Ishikawa (cell line): ENCODE results near the gene RNF138.

Source experiments
- CEBPB ChIP-seq: IDR thresholded peaks from 2 replicates; pipeline ENCODE4 v1.6.1; 2012
- CREB1 ChIP-seq: IDR thresholded peaks from 2 replicates; pipeline ENCODE4 v1.6.1; 2012; ENCODE audit warnings: low read depth
- EGR1 ChIP-seq: IDR thresholded peaks from 2 replicates; pipeline ENCODE4 v1.6.1; 2012
- EP300 ChIP-seq: IDR thresholded peaks from 2 replicates; pipeline ENCODE4 v1.6.1; 2012; ENCODE audit warnings: borderline replicate concordance
- FOXM1 ChIP-seq: IDR thresholded peaks from 2 replicates; pipeline ENCODE4 v1.6.1; 2012; ENCODE audit warnings: low read depth, borderline replicate concordance
- NFIC ChIP-seq: IDR thresholded peaks from 2 replicates; pipeline ENCODE4 v1.6.1; 2012
- RAD21 ChIP-seq: IDR thresholded peaks from 2 replicates; pipeline ENCODE4 v1.6.1; 2012; ENCODE audit warnings: low read depth
- TAF1 ChIP-seq: IDR thresholded peaks from 2 replicates; pipeline ENCODE4 v1.6.1; 2012; ENCODE audit warnings: low read depth, mild to moderate bottlenecking
- TCF12 ChIP-seq: IDR thresholded peaks from 2 replicates; pipeline ENCODE4 v1.6.1; 2012; ENCODE audit warnings: low read depth
- TEAD4 ChIP-seq: IDR thresholded peaks from 2 replicates; pipeline ENCODE4 v1.6.1; 2012
- YY1 ChIP-seq: IDR thresholded peaks from 2 replicates; pipeline ENCODE4 v1.6.1; 2012; ENCODE audit warnings: low read depth
- ZBTB7A ChIP-seq: IDR thresholded peaks from 2 replicates; pipeline ENCODE4 v1.6.1; 2012; ENCODE audit warnings: low read depth
- TF ChIP-seq, protein P1 (sequence below): IDR thresholded peaks from 2 replicates; pipeline ENCODE4 v1.6.1; 2012
- TF ChIP-seq, protein P2 (sequence below): IDR thresholded peaks from 2 replicates; pipeline ENCODE4 v1.6.1; 2012; ENCODE audit warnings: low read depth, mild to moderate bottlenecking
- TF ChIP-seq, protein P3 (sequence below): IDR thresholded peaks from 2 replicates; pipeline ENCODE4 v1.6.1; 2012

Gene RNF138

DNA sequence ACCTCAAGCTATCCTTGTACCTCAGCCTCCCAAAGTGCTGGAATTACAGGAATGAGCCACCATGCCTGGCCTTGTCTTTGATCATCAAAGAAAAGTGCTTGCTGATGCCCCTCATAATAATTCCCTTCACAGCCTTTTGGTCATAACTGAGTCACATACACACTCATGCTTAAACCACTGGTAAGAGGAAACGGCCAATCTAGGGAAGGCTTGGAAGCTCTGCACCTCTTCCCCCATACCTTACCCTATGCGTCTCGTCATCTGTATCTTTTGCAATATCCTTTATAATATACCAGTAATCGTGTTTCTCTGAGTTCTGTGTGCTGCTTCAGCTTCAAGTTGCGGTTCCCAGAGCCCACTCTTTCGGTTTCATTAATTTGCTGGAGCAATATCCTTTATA is 4.8 kb upstream of the RNF138 start:
- TF ChIP-seq, protein P1, sequence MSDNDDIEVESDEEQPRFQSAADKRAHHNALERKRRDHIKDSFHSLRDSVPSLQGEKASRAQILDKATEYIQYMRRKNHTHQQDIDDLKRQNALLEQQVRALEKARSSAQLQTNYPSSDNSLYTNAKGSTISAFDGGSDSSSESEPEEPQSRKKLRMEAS = no peak
- no peak for TF ChIP-seq ZBTB7A
- TF ChIP-seq, protein P2, sequence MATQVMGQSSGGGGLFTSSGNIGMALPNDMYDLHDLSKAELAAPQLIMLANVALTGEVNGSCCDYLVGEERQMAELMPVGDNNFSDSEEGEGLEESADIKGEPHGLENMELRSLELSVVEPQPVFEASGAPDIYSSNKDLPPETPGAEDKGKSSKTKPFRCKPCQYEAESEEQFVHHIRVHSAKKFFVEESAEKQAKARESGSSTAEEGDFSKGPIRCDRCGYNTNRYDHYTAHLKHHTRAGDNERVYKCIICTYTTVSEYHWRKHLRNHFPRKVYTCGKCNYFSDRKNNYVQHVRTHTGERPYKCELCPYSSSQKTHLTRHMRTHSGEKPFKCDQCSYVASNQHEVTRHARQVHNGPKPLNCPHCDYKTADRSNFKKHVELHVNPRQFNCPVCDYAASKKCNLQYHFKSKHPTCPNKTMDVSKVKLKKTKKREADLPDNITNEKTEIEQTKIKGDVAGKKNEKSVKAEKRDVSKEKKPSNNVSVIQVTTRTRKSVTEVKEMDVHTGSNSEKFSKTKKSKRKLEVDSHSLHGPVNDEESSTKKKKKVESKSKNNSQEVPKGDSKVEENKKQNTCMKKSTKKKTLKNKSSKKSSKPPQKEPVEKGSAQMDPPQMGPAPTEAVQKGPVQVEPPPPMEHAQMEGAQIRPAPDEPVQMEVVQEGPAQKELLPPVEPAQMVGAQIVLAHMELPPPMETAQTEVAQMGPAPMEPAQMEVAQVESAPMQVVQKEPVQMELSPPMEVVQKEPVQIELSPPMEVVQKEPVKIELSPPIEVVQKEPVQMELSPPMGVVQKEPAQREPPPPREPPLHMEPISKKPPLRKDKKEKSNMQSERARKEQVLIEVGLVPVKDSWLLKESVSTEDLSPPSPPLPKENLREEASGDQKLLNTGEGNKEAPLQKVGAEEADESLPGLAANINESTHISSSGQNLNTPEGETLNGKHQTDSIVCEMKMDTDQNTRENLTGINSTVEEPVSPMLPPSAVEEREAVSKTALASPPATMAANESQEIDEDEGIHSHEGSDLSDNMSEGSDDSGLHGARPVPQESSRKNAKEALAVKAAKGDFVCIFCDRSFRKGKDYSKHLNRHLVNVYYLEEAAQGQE = no peak
- TF ChIP-seq NFIC = no peak

DNA sequence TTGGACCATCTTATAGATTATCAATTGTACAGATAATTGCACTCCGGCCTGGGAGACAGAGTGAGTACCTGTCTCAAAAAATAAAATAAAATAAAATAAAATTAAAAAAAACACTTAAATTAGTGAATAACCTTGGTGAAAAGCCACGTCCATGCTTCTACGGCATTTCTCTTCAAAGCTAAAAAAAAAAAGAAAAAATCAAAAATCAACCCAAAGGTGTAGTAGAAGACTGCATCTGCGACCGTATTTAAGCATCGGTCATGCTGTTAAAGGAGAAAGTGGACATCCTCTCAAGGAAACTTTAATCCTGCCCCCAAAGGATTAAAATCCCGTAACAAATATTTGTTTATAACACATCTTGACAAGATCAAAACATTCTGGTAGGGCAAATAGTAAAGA is 350 bp upstream of the RNF138 start:
- TF ChIP-seq YY1 (no peak), CREB1 (no peak), ZBTB7A (no peak), CEBPB (no peak), TCF12 (no peak), EGR1 (no peak), TAF1 (no peak), FOXM1 (no peak), TEAD4 (no peak), NFIC (no peak), EP300 (no peak), RAD21 (no peak)
- TF ChIP-seq, protein P1 = no peak
- TF ChIP-seq, protein P3, sequence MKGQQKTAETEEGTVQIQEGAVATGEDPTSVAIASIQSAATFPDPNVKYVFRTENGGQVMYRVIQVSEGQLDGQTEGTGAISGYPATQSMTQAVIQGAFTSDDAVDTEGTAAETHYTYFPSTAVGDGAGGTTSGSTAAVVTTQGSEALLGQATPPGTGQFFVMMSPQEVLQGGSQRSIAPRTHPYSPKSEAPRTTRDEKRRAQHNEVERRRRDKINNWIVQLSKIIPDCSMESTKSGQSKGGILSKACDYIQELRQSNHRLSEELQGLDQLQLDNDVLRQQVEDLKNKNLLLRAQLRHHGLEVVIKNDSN = no peak
- TF ChIP-seq, protein P2 = no peak

DNA sequence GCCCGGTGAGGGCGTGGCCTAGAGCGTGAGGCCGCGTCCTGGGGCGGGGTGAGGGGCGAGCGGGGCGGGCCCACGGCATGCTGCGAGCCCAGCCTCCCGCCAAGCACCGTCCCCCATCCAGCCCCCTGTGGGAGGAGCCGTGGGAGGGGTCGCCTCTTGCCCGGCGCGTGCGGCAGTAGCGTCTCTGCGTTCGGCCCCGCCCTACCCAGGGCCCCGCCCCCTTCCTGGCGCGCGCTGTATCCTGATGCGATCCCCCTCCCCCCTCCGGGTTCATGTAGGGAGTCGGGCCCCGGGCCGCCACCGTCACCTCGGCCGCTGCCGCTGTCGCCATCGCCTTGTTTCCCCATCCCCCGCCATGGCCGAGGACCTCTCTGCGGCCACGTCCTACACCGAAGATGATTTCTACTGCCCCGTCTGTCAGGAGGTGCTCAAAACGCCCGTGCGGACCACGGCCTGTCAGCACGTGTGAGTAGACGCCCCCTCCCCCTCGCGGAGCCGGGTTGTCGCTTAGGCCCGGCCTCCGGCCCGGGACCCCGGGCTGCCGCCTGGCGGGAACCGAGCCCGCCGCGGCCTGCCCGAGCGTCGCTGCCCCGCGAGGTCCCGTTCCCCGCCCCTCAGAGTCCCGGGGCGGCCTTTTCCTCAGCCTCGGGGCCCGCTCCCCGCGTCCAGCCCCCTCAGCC is 888 bp downstream of the RNF138 start:
- no peak; the same call in 1 of the 2 replicates for TF ChIP-seq NFIC
- TF ChIP-seq, protein P1 = peak; percentile 86
- TF ChIP-seq CEBPB = no peak
- no peak for TF ChIP-seq RAD21
- TF ChIP-seq, protein P2 = no peak
- TF ChIP-seq CREB1 = no peak
- no peak for TF ChIP-seq TEAD4
- TF ChIP-seq ZBTB7A = no peak
- no peak for TF ChIP-seq EGR1
- TF ChIP-seq YY1 = peak; percentile 51; the same call in 1 of the 2 replicates
- TF ChIP-seq, protein P3 = no peak
- TF ChIP-seq TAF1 = peak; percentile 73
- no peak for TF ChIP-seq TCF12
- no peak for TF ChIP-seq FOXM1
- no peak; the same call in 1 of the 2 replicates for TF ChIP-seq EP300

DNA sequence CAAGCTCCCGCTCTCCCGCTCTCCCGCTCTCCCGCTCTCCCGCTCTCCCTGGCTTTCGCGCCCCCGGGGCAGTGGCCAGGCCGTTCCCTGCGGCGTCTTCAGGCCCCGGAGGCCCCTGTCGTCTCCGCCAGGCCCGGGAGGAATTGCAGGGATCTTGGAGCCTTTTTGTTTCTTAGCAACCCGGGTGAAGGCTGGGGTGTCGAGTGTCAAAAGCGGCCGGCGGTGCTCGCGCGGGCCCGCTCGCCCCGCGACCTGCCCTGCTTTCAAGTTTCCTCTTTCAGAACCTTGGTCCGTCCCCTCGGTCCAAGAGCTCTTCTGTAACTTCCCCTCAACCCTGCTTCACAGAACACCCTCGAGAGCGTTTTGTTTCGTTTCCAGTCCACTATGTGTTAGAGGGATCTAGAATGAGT is 1.4 kb downstream of the RNF138 start:
- TF ChIP-seq TAF1 (no peak), EGR1 (no peak), TEAD4 (no peak), TCF12 (no peak), FOXM1 (no peak), YY1 (no peak), NFIC (no peak), RAD21 (no peak), CREB1 (no peak), CEBPB (no peak), EP300 (no peak)
- TF ChIP-seq, protein P1 = no peak
- TF ChIP-seq, protein P3 = no peak
